ENCODE results near the gene TLK1. TPM values are rescaled to one million over a fixed set of nuclear protein-coding genes. Genes with fewer than 3 reads are reported as not detected.
A peak's percentile ranks its signal among the peaks of the same experiment; 100 is the strongest.

TLK1 gene
- total and polyA plus RNA-seq, 4 donors: 7.7 to 19.6 (median 15.6) TPM

DNA sequence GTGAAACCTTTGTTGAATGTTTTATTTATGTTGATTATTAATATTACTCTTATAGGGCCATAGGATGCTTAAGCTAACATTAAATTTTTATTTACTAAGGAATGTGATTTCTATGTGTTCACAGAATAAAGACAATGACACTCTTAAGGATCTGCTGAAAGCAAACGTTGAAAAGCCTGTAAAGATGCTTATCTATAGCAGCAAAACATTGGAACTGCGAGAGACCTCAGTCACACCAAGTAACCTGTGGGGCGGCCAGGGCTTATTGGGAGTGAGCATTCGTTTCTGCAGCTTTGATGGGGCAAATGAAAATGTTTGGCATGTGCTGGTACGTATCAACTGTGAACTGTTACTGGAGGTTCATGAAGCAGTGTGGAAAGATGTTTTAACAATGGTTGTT lies 211.3 kb downstream of the TLK1 start:
- Histone ChIP-seq H3K27ac (ENCODE audit: low read depth in 1 of 2, low read length in 2 of 2) (no peak overlapping the region), H3K4me3 (ENCODE audit: low read depth in 1 of 3, low read length in 3 of 3) (no peak overlapping the region), H3K9me3 (ENCODE audit: control insufficient read depth in 4 of 4, low read length in 3 of 4) (no peaks in the 10 kb centered on the region), H3K27me3 (ENCODE audit: control insufficient read depth in 4 of 4, insufficient read depth in 4 of 4, low read length in 3 of 4) (no peaks in the 10 kb centered on the region), H3K9ac (ENCODE audit: low read depth in 1 of 2, low read length in 2 of 2) (no peak overlapping the region), H3K4me1 (ENCODE audit: control insufficient read depth in 4 of 4, insufficient read depth in 4 of 4, low read length in 3 of 4) (peaks cover 4 to 16% (median 10%) of the 10 kb centered on the region in 4 donors), H3K36me3 (ENCODE audit: control insufficient read depth in 4 of 4, insufficient read depth in 3 of 4, low read depth in 1 of 4, low read length in 3 of 4) (peaks cover 6 to 45% (median 38%) of the 10 kb centered on the region in 4 donors)
- DNase-seq (ENCODE audit: low spot score): no peak
- TF ChIP-seq TAF1 (conservative IDR thresholded peaks at IDR 0.05) (no peak), RXRA (IDR thresholded peaks at IDR 0.05) (no peak), SP1 (IDR thresholded peaks at IDR 0.05) (no peak), FOXA2 (IDR thresholded peaks at IDR 0.05) (no peak), YY1 (IDR thresholded peaks at IDR 0.05) (no peak)
- TF ChIP-seq, protein P1, sequence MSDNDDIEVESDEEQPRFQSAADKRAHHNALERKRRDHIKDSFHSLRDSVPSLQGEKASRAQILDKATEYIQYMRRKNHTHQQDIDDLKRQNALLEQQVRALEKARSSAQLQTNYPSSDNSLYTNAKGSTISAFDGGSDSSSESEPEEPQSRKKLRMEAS (IDR thresholded peaks at IDR 0.05): no peak
- TF ChIP-seq, protein P2, sequence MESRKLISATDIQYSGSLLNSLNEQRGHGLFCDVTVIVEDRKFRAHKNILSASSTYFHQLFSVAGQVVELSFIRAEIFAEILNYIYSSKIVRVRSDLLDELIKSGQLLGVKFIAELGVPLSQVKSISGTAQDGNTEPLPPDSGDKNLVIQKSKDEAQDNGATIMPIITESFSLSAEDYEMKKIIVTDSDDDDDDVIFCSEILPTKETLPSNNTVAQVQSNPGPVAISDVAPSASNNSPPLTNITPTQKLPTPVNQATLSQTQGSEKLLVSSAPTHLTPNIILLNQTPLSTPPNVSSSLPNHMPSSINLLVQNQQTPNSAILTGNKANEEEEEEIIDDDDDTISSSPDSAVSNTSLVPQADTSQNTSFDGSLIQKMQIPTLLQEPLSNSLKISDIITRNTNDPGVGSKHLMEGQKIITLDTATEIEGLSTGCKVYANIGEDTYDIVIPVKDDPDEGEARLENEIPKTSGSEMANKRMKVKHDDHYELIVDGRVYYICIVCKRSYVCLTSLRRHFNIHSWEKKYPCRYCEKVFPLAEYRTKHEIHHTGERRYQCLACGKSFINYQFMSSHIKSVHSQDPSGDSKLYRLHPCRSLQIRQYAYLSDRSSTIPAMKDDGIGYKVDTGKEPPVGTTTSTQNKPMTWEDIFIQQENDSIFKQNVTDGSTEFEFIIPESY (IDR thresholded peaks at IDR 0.05): no peak
- 87% methylated on average over 5 of the region's 5 CpGs for WGBS

GRCh38 chr2:170944545-170944944 lies 216.1 kb downstream of the TLK1 start:
- WGBS: 46% methylated on average over 1 of the region's 1 CpG

DNA sequence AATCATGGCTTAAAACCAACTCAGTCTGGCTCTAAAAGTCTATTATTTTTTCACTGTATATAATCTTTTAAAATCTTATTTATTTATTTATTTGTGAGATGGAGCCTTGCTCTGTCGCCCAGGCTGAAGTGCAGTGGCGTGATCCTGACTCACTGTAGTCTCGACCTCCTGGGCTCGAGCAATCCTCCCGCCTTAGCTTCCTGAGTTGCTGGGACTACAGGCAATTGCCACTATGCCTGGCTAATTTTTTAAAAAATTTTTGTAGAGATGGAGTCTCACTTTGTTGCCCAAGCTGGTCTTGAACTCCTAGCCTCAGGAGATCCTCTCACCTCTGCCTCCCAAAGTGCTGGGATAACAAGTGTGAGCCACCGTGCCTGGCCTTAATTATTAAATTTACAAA lies 217.1 kb downstream of the TLK1 start:
- H3K27ac ChIP-seq (ENCODE audit: low read depth in 1 of 2, low read length in 2 of 2): no peak overlapping the region
- no peaks in the 10 kb centered on the region for H3K36me3 ChIP-seq (ENCODE audit: control insufficient read depth in 4 of 4, insufficient read depth in 3 of 4, low read depth in 1 of 4, low read length in 3 of 4)
- H3K27me3 ChIP-seq (ENCODE audit: control insufficient read depth in 4 of 4, insufficient read depth in 4 of 4, low read length in 3 of 4): no peaks in the 10 kb centered on the region
- H3K4me3 ChIP-seq (ENCODE audit: low read depth in 1 of 3, low read length in 3 of 3): no peak overlapping the region
- 79% methylated on average over 6 of the region's 6 CpGs for WGBS
- no peaks in the 10 kb centered on the region for H3K9me3 ChIP-seq (ENCODE audit: control insufficient read depth in 4 of 4, low read length in 3 of 4)
- TF ChIP-seq, protein P3, sequence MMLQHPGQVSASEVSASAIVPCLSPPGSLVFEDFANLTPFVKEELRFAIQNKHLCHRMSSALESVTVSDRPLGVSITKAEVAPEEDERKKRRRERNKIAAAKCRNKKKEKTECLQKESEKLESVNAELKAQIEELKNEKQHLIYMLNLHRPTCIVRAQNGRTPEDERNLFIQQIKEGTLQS (IDR thresholded peaks at IDR 0.05): no peak
- TF ChIP-seq RXRA (IDR thresholded peaks at IDR 0.05) (no peak), TAF1 (conservative IDR thresholded peaks at IDR 0.05) (no peak), YY1 (IDR thresholded peaks at IDR 0.05) (no peak), EGR1 (IDR thresholded peaks at IDR 0.05; ENCODE audit: low read depth in 2 of 2) (no peak), RAD21 (IDR thresholded peaks at IDR 0.05) (no peak)
- TF ChIP-seq, protein P1 (IDR thresholded peaks at IDR 0.05): no peak
- peaks cover 6 to 39% (median 26%) of the 10 kb centered on the region in 4 donors for H3K4me1 ChIP-seq (ENCODE audit: control insufficient read depth in 4 of 4, insufficient read depth in 4 of 4, low read length in 3 of 4)
- DNase-seq (ENCODE audit: low spot score): no peak
- no peak overlapping the region for H3K9ac ChIP-seq (ENCODE audit: low read depth in 1 of 2, low read length in 2 of 2)

More at GRCh38 chr2:170944545-170944944, 216.1 kb downstream of the TLK1 start:
- no peak for DNase-seq (ENCODE audit: low spot score)
- no peak overlapping the region for H3K9ac ChIP-seq (ENCODE audit: low read depth in 1 of 2, low read length in 2 of 2)
- peak overlapping the region in 1 of 2 donors; percentile 12 for H3K27ac ChIP-seq (ENCODE audit: low read depth in 1 of 2, low read length in 2 of 2)
- H3K4me1 ChIP-seq (ENCODE audit: control insufficient read depth in 4 of 4, insufficient read depth in 4 of 4, low read length in 3 of 4): peaks cover 4 to 39% (median 25%) of the 10 kb centered on the region in 4 donors
- TF ChIP-seq SP1 (IDR thresholded peaks at IDR 0.05) (peak; percentile 6), NR2F2 (IDR thresholded peaks at IDR 0.05) (no peak), HNF4A (conservative IDR thresholded peaks at IDR 0.05) (peak; percentile 41 to 54)
- H3K36me3 ChIP-seq (ENCODE audit: control insufficient read depth in 4 of 4, insufficient read depth in 3 of 4, low read depth in 1 of 4, low read length in 3 of 4): peaks cover 0 to 5% (median 2%) of the 10 kb centered on the region in 4 donors
- no peaks in the 10 kb centered on the region for H3K27me3 ChIP-seq (ENCODE audit: control insufficient read depth in 4 of 4, insufficient read depth in 4 of 4, low read length in 3 of 4)
- no peaks in the 10 kb centered on the region for H3K9me3 ChIP-seq (ENCODE audit: control insufficient read depth in 4 of 4, low read length in 3 of 4)
- H3K4me3 ChIP-seq (ENCODE audit: low read depth in 1 of 3, low read length in 3 of 3): no peak overlapping the region
